ENCODE results near the gene KCNIP2.
A peak's percentile ranks its signal among the peaks of the same experiment; 100 is the strongest.

KCNIP2 gene

GRCh38 chr10:101851411-101852116 is 8.0 kb upstream of the KCNIP2 start:
- DNase-seq (ENCODE audit: low spot score), result no peak

DNA sequence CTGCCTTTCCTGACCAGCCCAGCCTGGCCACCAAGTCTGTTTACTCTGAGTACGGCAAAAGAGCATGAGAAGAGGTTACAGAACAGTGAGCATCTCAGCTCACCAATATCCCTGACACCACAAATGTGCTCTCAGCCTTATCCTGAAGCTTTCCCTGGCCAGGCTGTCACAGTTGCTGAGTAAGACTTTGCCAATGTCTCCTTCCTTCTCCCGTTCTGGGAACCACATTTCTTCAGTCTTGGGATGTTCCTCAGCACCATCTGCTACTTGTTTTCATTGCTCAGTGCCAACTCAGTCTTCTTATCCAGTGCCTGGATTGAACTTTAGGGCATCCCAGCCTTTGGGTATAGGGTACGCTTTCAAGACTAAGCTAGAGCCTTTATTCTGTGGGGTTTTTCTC is 7.1 kb upstream of the KCNIP2 start:
- no peak for DNase-seq (ENCODE audit: low spot score)

GRCh38 chr10:101848894-101849351 is 5.3 kb upstream of the KCNIP2 start:
- DNase-seq (ENCODE audit: low spot score), result no peak

DNA sequence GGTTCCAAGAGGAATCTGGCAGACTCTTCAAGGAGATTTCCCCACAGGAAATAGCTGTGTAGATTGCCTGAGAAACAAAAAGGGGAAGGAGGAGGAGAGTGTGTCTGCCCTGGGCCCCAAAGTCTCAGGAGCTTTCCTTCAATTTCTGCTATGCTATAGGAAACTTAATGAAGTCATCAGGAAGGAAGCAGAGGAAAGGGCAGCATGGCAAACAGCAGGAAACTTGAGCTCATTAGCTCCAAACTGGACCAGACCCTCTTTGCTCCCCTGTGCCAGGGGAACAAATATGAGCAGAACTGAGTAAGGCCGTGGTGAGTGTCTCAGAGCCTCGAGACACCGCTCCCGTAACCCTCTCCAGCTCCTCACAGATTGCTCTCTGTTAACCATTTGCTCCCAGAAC is 4.8 kb upstream of the KCNIP2 start:
- no peak for DNase-seq (ENCODE audit: low spot score)

DNA sequence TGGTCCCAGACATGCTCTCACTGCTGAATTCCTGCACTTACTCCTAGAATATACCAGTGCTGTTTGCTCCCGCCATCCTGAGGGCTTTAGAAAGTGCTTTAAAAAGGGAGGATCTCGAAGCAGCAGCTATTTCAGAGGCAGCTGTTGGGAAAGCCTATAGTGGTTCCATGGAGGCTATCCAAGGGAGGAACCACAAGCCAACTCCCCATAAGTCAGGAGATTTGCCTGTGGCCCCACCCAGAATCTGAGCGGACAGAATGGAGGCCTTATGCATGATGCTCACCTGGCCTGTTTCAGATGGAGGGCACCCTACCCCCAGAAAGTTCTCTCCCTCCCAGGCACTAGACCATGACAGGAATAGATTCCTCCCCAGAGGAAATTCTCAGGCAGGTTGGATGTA is 2.3 kb upstream of the KCNIP2 start:
- no peak for DNase-seq (ENCODE audit: low spot score)

GRCh38 chr10:101841826-101842225 is 1.8 kb downstream of the KCNIP2 start:
- DNase-seq (ENCODE audit: low spot score), result no peak

GRCh38 chr10:101840741-101841453 is 2.7 kb downstream of the KCNIP2 start:
- peak; percentile 83 for DNase-seq (ENCODE audit: low spot score)

DNA sequence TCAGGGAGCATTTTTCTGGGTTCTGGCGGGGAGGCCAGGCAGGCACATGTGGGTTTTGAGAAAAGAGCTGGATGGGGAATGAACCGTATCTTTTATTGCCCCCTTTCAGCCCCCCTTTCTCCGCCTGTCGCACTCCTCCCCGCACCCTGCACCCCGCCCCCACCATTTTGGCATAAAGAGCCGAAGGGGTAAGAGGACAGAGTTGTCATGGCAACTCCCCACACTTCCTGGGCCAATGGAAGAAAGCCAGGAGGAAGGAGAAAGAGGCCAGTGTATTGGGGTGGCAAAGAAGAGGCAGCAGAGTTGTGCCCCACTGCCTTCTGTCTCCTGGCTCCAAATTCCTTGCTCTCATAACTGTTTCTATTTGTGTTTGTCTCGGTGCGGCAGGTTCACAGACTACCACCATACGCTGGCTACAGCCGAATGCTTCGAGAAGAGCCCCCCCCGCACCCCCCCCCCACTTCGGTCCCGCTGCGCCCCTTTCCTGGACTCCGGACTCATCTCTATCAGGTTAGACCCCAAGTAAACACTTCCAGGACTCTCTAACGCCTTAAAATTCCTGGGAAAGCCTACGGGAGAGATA is 3.4 kb downstream of the KCNIP2 start:
- DNase-seq (ENCODE audit: low spot score), result peak; percentile 40

DNA sequence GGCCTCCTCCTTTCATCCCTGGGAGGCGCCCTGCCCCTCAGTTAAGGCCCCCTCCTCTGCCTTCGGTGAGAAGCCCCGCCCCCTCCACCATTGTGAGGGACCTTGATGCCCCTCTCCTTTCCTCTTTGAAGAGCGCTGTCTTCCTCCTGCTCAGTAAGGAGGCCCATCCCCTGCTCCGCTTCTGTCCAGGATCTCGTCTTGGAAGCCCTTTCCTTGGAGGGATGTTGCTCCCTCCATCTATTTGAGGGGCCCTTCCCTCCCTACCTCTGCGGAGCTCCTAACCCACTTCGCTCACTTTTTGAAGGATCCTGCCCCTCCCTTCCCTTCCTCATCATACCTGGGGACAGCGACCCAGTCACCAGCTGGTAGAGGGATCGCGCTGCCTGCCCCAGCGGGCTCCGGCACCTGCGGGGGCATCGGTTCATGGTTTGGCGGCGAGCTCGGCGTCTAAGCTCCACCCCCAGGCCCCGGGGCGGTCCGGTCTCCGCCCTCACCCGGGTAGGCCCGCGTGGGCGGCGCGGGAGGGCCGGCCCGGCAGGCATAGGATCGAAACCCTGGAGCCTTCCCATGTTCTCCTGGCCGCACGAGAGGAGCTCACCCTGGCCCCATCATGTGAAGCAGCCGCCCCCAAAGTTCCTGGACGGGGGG is 4.1 kb downstream of the KCNIP2 start:
- DNase-seq (ENCODE audit: low spot score), result peak; percentile 81

- no peak for DNase-seq (ENCODE audit: low spot score)
Observed at GRCh38 chr10:101839002-101839401, 4.6 kb downstream of the KCNIP2 start.

GRCh38 chr10:101838416-101838970 is 5.1 kb downstream of the KCNIP2 start:
- DNase-seq (ENCODE audit: low spot score), result no peak

- no peak for DNase-seq (ENCODE audit: low spot score)
Observed at GRCh38 chr10:101837748-101838147, 5.9 kb downstream of the KCNIP2 start.

- no peak for DNase-seq (ENCODE audit: low spot score)
Observed at GRCh38 chr10:101835362-101835761, 8.2 kb downstream of the KCNIP2 start.

DNA sequence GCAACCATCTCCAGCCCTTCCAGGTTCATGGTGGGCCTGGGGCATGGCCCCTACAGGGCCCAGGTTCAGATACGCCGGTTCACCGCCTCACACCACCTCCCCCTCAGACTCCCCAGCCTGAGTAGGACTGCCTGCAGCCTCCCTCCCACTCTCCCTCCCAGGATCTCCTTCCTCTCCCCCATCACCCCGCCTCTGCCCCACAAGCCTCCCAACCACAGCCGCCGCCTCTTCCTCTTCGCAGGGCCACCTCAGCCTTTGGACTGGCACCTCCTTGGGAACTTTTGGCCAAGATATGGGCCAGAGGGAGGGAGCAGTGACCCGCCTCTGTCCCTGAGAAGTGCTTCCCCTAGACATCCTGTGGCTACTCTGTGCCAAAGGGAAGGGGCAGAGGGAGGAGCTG is 9.3 kb downstream of the KCNIP2 start:
- no peak for DNase-seq (ENCODE audit: low spot score)

- DNase-seq (ENCODE audit: low spot score), result no peak
Observed at GRCh38 chr10:101833466-101833865, 10.1 kb downstream of the KCNIP2 start.

GRCh38 chr10:101832325-101832771 is 11.3 kb downstream of the KCNIP2 start:
- no peak for DNase-seq (ENCODE audit: low spot score)

GRCh38 chr10:101831169-101831811 is 12.3 kb downstream of the KCNIP2 start:
- DNase-seq (ENCODE audit: low spot score), result no peak

GRCh38 chr10:101830322-101831168 is 13.1 kb downstream of the KCNIP2 start:
- peak; percentile 92 for DNase-seq (ENCODE audit: low spot score)

- DNase-seq (ENCODE audit: low spot score), result peak; percentile 98
Observed at GRCh38 chr10:101829561-101830315, 13.9 kb downstream of the KCNIP2 start.

Measured in iPS-NIHi11 (cell line).